ENCODE measurements around the gene DDX41.
A peak's percentile ranks its signal among the peaks of the same experiment; 100 is the strongest.
"Not testable (repeated sequence)": the region's sequence is repeated elsewhere in the genome, so short reads cannot be mapped to it uniquely, and the experiment has no call there.

The DDX41 gene

GRCh38 chr5:177516601-177517568, at the start of gene DDX41:
Gene DDX41 (minus strand): TSS chr5:177516961. CDS start chr5:177516945, 16 bp downstream.
- DNase-seq (ENCODE audit: low spot score), result peak; percentile 96

- no peak for DNase-seq (ENCODE audit: low spot score)
Observed at GRCh38 chr5:177565046-177565445, 48.3 kb upstream of the DDX41 start.

GRCh38 chr5:177559446-177559941, 42.7 kb upstream of the DDX41 start:
- not testable (repeated sequence) for DNase-seq (ENCODE audit: low spot score)

- no peak for DNase-seq (ENCODE audit: low spot score)
Observed at GRCh38 chr5:177557796-177558195, 41.0 kb upstream of the DDX41 start.

GRCh38 chr5:177557041-177557647, 40.4 kb upstream of the DDX41 start:
- DNase-seq (ENCODE audit: low spot score), result no peak

GRCh38 chr5:177555665-177556064, 38.9 kb upstream of the DDX41 start:
- no peak for DNase-seq (ENCODE audit: low spot score)

- no peak for DNase-seq (ENCODE audit: low spot score)
Observed at GRCh38 chr5:177555228-177555627, 38.5 kb upstream of the DDX41 start.

GRCh38 chr5:177554474-177555111, 37.8 kb upstream of the DDX41 start, which contains the start of gene FAM193B:
Gene FAM193B (minus strand): TSS chr5:177554563. CDS start chr5:177554458, 105 bp downstream.
- DNase-seq (ENCODE audit: low spot score), result peak; percentile 92

- no peak for DNase-seq (ENCODE audit: low spot score)
Observed at GRCh38 chr5:177553671-177554429, 37.1 kb upstream of the DDX41 start.

GRCh38 chr5:177552839-177553455, 36.2 kb upstream of the DDX41 start:
- DNase-seq (ENCODE audit: low spot score), result no peak

GRCh38 chr5:177550122-177550521, 33.4 kb upstream of the DDX41 start:
- no peak for DNase-seq (ENCODE audit: low spot score)

- no peak for DNase-seq (ENCODE audit: low spot score)
Observed at GRCh38 chr5:177548495-177548894, 31.7 kb upstream of the DDX41 start.

GRCh38 chr5:177547736-177548135, 31.0 kb upstream of the DDX41 start:
- no peak for DNase-seq (ENCODE audit: low spot score)

- peak; percentile 89 for DNase-seq (ENCODE audit: low spot score)
Observed at GRCh38 chr5:177546258-177546741, 29.5 kb upstream of the DDX41 start.

GRCh38 chr5:177545487-177546257, 28.9 kb upstream of the DDX41 start:
- DNase-seq (ENCODE audit: low spot score), result no peak

GRCh38 chr5:177542816-177543465, 26.2 kb upstream of the DDX41 start:
- DNase-seq (ENCODE audit: low spot score), result no peak

- DNase-seq (ENCODE audit: low spot score), result no peak
Observed at GRCh38 chr5:177540438-177540837, 23.7 kb upstream of the DDX41 start.

- no peak for DNase-seq (ENCODE audit: low spot score)
Observed at GRCh38 chr5:177539411-177539810, 22.6 kb upstream of the DDX41 start.

GRCh38 chr5:177538876-177539275, 22.1 kb upstream of the DDX41 start:
- DNase-seq (ENCODE audit: low spot score), result no peak

All from COLO829 (cell line).